Stromal cell of bone marrow (primary cell): ENCODE data around the gene PALD1.
A peak's percentile ranks its signal among the peaks of the same experiment; 100 is the strongest.
"Not testable (repeated sequence)": the region's sequence is repeated elsewhere in the genome, so short reads cannot be mapped to it uniquely, and the experiment has no call there.

ENCODE experiments used
- DNase-seq: peaks from one replicate; pipeline ENCODE4 v3.0.0-alpha.2; 2012; ENCODE audit warnings: low read depth

The PALD1 gene

DNA sequence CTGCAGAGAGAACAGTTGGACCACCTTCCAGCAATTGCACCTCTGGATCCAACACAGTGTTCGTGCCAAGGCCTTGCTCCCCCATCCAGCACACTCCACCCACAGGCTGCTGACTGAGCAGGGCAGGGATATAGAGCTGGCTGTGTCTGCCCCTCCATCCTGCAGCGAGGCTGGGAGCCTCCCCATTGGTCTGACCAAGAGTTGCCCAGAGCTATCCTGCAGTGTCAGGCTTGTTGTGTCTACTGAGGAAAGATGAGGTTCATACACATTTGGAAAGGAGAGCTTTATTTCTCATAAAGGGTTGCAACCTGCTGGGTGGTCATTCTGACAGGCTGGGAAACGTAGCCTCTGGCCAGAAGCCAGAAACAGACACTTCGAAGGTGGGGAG is 96.9 kb downstream of the PALD1 start:
- no peak for DNase-seq

DNA sequence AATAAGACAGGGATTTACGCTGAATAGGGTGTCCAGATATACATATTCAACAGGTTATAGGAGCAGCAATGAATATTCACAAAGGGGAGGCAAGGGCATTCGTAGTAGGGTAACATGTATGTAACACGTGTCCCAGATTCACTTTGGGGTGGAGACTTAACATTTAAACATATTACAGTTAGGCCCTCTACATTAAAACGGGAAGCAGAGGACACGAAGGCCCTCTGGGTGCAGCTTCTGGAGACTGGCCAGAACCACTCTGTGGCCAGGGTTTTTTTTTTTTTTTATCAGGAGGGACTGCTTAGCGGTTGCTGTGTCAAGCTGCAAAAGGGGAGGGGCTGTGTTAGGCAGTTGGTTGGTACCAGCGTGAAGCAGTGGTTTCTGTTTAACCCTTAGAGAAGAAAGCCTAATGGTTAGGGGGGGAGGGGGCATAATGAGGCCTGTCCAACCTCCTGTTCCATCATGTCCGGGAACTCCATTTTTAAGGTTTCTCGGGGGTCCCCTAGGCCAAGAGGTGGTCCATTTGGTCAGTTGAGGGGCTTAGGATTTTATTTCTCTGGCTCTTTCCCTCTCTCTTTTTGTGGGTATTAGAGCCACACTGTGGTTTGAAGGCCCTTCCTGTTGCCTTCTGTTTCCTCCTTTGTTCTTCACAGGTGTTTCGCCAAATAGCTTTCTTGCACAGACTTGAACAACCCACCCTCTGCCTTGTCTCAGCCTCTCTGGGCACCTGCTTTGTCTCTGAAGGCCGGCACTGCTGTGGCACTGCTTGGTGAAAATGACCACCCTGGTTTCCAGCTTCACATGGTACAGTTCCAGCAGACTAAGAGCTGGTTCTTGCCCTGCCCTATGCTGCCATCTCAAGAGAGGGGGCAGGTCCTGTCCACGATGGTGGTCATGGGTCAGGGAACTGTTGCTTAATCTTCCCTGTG is 97.6 kb downstream of the PALD1 start:
- DNase-seq = peak; percentile 41

DNA sequence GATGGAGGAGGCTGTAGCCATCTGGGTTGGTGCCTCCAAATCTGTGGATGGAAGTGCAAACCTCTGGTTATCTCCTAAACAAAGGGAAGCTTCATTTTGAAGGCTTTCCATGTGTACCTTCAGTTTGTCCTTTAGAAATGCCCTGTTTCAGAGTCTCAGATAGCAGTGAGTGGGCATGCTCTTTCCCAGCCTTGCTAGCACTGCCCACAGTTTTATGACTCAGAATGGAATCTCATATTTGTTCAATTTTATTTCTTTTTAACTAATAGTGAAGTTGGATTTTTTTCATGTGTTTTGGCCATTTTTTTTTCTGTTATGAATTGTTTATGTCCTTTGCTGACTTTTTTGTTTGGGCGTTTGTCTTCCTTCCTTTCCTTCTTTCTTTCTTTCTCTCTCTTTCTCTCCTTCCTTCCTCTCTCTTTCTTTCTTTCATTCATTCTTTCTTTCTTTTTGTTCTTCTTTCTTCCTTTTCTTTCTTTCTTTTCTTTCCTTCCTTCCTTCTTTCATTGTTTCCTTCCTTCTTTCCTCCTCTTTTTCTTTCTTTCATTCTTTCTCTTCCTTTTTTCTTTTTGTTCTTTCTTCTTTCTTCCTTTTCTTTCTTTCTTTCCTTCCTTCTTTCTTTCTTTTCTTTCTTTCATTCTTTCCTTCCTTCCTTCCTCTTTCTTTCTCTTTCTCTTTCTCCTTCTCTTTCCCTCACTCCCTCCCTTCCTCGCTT is 98.4 kb downstream of the PALD1 start:
- no peak for DNase-seq

DNA sequence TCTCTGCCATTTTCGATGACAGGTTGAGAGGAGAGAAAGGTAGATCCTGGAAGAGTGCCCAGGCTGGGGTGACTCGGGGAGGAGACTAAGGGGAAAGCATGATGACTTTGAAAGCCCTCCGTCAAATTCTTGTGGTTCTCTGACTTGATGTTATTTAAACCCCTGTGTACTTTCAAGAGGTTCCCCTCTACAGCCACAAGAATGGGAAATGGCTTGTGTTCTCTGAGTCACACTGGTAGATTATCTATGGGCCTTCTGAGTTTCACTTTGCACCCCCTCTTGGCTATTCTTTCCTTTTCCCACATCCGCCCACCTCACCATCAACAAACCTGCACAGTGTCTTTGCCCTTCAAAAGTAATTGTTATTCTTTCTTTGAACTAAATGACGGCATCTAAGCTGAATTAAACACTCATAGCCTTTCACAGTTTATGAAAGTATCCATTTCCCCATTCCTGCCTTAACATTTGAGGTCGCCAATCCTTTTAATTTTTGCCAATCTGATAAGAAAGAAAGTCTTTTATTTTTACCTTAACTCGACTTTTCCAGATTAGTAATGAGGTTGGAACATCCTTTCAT is 99.9 kb downstream of the PALD1 start:
- no peak for DNase-seq

DNA sequence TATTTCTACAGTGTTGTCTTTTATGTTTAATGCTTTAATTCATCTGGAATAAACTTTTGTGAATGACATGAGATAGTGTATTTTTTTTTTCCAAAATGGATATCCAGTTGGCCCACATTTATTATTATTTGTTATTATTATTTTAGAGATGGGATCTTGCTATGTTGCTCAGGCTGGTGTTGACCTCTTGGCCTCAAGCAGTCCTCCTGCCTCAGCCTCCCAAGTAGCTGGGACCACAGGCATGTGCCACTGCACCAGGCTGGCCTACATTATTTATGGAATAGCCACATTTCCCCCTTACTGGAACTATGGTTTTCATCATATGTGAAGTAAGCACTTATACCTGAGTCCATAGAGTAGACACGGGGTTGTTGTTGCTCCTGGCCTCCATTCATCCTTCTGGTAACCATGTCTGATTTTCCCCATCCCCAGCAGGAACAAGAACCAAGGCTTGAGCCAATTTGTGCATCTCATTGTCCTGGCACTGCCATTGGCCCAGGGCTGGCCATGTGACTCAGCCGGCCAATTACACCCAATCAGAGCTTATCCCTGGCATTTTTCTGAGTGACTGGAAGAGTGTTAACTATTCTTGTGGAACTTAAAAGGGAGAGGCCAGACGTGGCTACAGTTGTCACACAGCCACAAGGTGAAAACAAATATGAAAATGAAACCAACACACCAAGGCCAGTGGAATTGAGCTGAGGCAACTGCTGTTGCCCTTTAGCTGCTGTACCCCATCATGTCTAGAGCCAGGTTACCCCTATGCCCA is 100.9 kb downstream of the PALD1 start:
- no peak for DNase-seq

DNA sequence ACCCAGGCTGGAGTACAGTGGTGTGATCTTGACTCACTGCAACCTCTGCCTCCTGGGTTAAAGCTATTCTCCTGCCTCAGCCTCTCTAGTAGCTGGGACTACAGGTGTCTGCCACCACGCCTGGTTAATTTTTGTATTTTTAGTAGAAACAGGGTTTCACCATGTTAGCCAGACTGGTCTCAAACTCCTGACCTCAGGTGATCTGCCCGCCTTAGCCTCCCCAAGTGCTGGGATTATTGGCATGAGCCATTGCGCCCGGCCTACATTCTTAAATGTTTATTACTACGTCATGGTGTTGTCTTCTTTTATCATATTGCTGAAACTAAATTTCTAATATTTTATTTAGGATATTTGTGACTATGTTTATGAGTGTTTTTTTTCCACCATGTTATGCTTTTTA is 102.6 kb downstream of the PALD1 start:
- DNase-seq = not testable (repeated sequence)

DNA sequence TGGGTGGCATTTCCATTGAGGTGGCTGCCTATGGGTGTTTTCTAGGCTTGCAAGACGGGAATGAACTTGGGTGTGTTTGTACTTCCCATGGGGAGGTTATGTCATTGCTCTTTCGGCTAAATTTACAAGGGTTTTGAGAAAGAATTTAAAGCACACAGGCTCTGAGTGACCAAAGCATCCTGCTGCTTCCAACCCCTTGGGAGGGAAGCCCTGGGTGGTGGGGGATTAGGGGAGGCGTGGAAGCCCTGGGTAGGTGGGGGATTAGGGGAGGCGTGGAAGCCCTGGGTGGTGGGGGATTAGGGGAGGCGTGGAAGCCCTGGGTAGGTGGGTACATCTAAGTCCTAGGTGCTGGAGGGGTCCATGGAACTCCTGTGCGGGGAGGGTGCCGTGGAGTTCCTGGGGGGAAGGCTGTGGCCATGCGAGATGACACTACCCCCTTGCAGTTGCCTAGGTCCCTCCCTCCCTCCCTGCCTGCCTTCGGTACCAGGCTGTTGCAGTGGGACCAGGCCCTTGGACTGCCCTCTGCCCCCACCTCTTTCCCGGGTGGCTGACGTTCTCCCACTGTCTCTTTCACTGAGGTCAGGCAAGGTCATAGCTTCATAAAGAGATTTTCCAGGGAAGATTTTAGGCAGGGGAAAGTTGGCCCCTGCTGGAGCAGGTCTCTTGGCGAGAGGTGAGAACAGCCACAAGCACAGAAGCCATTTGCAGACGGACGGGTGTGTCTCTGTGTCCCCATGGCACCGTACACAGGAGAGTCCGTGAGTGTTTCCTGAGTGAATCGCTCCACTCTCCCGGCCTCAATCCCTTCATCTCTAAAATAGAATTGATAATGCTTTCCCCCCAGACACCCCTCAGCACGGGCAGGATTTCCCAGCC is 104.5 kb downstream of the PALD1 start:
- no peak for DNase-seq

GRCh38 chr10:70583669-70584037 is 105.1 kb downstream of the PALD1 start:
- DNase-seq = no peak

DNA sequence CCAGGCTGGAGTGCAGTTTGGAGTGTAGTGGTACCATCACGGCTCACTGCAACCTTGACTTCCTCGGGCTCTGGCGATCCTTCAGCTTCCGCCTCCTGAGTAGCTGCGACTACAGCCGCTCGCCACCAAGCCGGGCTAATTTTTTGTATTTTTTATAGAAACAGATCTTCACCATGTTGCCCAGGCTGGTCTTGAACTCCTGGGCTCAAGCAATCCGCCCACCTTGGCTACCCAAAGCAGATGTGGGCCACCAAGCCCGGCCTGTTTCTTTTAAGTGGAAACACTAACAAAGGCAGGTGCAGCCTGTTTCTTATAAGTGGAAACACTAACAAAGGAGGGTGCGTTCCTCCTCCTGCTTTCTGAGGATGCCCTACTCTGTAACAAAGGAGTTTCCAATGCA is 105.8 kb downstream of the PALD1 start:
- no peak for DNase-seq

GRCh38 chr10:70584909-70585544 is 106.5 kb downstream of the PALD1 start:
- DNase-seq = peak; percentile 43

GRCh38 chr10:70585578-70586169 is 107.1 kb downstream of the PALD1 start:
- no peak for DNase-seq

DNA sequence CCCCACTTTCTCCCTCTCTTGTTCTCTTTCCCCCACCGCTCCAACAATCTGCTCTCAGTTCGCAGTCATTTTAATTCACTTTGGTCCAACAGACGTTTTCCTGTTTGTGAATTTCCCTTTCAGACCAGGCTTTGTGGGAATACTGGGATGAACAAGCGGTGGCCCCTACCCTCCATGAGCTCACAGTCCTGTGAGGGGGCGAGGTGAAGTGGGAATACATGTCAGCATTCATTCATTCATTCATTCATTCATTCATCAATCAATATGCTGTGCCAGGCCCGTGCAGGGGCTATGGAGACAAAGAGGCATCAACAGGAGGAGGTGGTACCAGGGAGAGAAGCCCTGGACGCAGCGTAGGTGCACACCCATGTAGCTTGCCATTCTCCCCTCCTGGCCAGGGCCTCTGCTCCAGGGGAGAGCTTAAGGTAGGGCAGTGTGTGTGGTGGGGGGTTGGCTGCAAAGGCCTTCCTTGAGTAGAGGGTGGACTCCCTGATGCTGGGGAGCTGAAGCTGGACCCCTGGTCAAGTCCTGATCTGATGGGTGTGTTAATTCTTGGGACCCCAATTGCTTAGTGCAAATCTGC is 107.9 kb downstream of the PALD1 start:
- no peak for DNase-seq

- DNase-seq = no peak
Observed at GRCh38 chr10:70587045-70587658, 108.6 kb downstream of the PALD1 start.

GRCh38 chr10:70588255-70588654 is 109.7 kb downstream of the PALD1 start:
- no peak for DNase-seq

- DNase-seq = no peak
Observed at GRCh38 chr10:70588859-70589570, 110.4 kb downstream of the PALD1 start.

- peak; percentile 40 for DNase-seq
Observed at GRCh38 chr10:70589762-70590654, 111.4 kb downstream of the PALD1 start.

GRCh38 chr10:70590655-70591416 is 112.3 kb downstream of the PALD1 start:
- DNase-seq = no peak
